B cell (primary cell): Measurements from ENCODE around the gene ORMDL1. TPM values are rescaled to one million over a fixed set of nuclear protein-coding genes. Genes with fewer than 3 reads are reported as not detected.

Source experiments
- ATAC-seq: fragments of 200-7000 bp; cut with Tn5 transposase; one replicate; pipeline ENCODE4 v1.10.0; 2021; ENCODE audit warnings: low read depth, mild to moderate bottlenecking, moderate number of reproducible peaks, moderate library complexity
- CTCF ChIA-PET: fragments of 350-600 bp; sonication (Branson Sonifier 250); formaldehyde crosslinking; loops from one replicate; lab custom pipeline; 2021; ENCODE audit warnings: antibody characterized with exemption, inconsistent platforms; lab: Charles Lee
- POLR2A ChIA-PET: fragments of 350-600 bp; sonication (Branson Sonifier 250); formaldehyde crosslinking; loops from one replicate; lab custom pipeline; 2021; ENCODE audit warnings: antibody characterized with exemption; lab: Charles Lee
- DNase-seq: peaks from one replicate; pipeline ENCODE4 v3.0.0; 2013
- H2AFZ ChIP-seq: 2 replicates; pipeline ENCODE4 v1.6.1; 2012; ENCODE audit warnings: mild to moderate bottlenecking, low read depth, low read length; ENCODE audit not compliant: insufficient read depth, poor library complexity, severe bottlenecking
- H3K27ac ChIP-seq, 2 donors: 1 replicate in 1 of 2; 2 replicates in 1 of 2; pipeline ENCODE4 v1.5.1; 2012 to 2013; ENCODE audit warnings: low read length in 2 of 2, mild to moderate bottlenecking in 2 of 2, moderate library complexity in 1 of 2
- H3K27me3 ChIP-seq, 4 experiments: fragments of 200-600 bp in 1 of 4; sonication (generic) in 1 of 4; replicated peaks in 1 of 4; 1 replicate in 2 of 4; 2 replicates in 2 of 4; pipeline versions ENCODE4 v1.6.1 to v1.7.0; 2013 to 2016; ENCODE audit warnings: low read length in 3 of 4, mild to moderate bottlenecking in 2 of 4, mixed read lengths in 1 of 4, moderate library complexity in 1 of 4; ENCODE audit not compliant: insufficient read depth in 4 of 4, control insufficient read depth in 3 of 4; ENCODE audit errors: control extremely low read depth in 1 of 4
- H3K36me3 ChIP-seq, 2 experiments: replicated peaks in 1 of 2; 1 replicate in 1 of 2; 2 replicates in 1 of 2; pipeline versions ENCODE4 v1.6.1 to v1.7.1; 2013; ENCODE audit warnings: low read length in 1 of 2; ENCODE audit not compliant: insufficient read depth in 2 of 2, control insufficient read depth in 1 of 2; ENCODE audit errors: control extremely low read depth in 1 of 2, extremely low read depth in 1 of 2
- H3K4me1 ChIP-seq, 2 donors: fragments of 200-600 bp in 1 of 2; sonication (generic) in 1 of 2; 1 replicate in 1 of 2; 2 replicates in 1 of 2; pipeline versions ENCODE4 v1.5.1 to v1.6.1; 2013 to 2017; ENCODE audit warnings: low read length in 2 of 2; ENCODE audit not compliant: control insufficient read depth in 2 of 2, insufficient read depth in 2 of 2
- H3K4me2 ChIP-seq: replicated peaks from 2 replicates; pipeline ENCODE3; 2012; ENCODE audit warnings: mild to moderate bottlenecking, low read depth, low read length; ENCODE audit not compliant: poor library complexity, severe bottlenecking
- H3K4me3 ChIP-seq, 5 experiments: fragments of 200-600 bp in 1 of 5; sonication (generic) in 1 of 5; 1 replicate in 3 of 5; 2 replicates in 2 of 5; pipeline versions ENCODE4 v1.5.1 to v1.7.0; 2011 to 2016; ENCODE audit warnings: low read length in 4 of 5, mild to moderate bottlenecking in 4 of 5, low read depth in 2 of 5, control low read depth in 1 of 5, moderate library complexity in 1 of 5; ENCODE audit not compliant: insufficient read depth in 1 of 5; ENCODE audit errors: control extremely low read depth in 1 of 5, extremely low read depth in 1 of 5
- H3K79me2 ChIP-seq: fragments of 200-600 bp; sonication (generic); one replicate; pipeline ENCODE4 v1.6.0; 2016; ENCODE audit warnings: low read length; ENCODE audit not compliant: control insufficient read depth, insufficient read depth
- H3K9ac ChIP-seq: fragments of 200-600 bp; sonication (generic); 2 replicates; pipeline ENCODE4 v1.6.1; 2017; ENCODE audit warnings: mild to moderate bottlenecking, low read length, moderate library complexity
- H3K9me3 ChIP-seq, 3 donors: one replicate each; pipeline versions ENCODE4 v1.6.1 to v1.7.1; 2013; ENCODE audit warnings: low read length in 2 of 3; ENCODE audit not compliant: control insufficient read depth in 2 of 3, insufficient read depth in 1 of 3; ENCODE audit errors: control extremely low read depth in 1 of 3
- H4K20me1 ChIP-seq: 2 replicates; pipeline ENCODE4 v1.6.0; 2012; ENCODE audit warnings: mild to moderate bottlenecking, low read length; ENCODE audit not compliant: insufficient read depth, control insufficient read depth, poor library complexity, severe bottlenecking
- H3K27ac Mint-ChIP-seq: one replicate; pipeline ENCODE4 v1.8.0; 2021; ENCODE audit warnings: mixed read lengths
- H3K27me3 Mint-ChIP-seq: one replicate; pipeline ENCODE4 v1.8.0; 2021; ENCODE audit warnings: mixed read lengths
- H3K4me1 Mint-ChIP-seq: one replicate; pipeline ENCODE4 v1.8.0; 2021; ENCODE audit warnings: mixed read lengths
- H3K4me3 Mint-ChIP-seq: one replicate; pipeline ENCODE4 v1.8.0; 2021; ENCODE audit warnings: mixed read lengths
- H3K9me3 Mint-ChIP-seq: one replicate; pipeline ENCODE4 v1.8.0; 2022; ENCODE audit warnings: mixed read lengths; ENCODE audit not compliant: insufficient read depth
- CTCF ChIP-seq: fragments of 200-600 bp; IDR thresholded peaks from one replicate; pipeline ENCODE4 v1.8.0; 2022; ENCODE audit warnings: antibody characterized with exemption, mild to moderate bottlenecking
- EZH2 ChIP-seq: IDR thresholded peaks from 2 replicates; pipeline ENCODE4 v1.6.1; 2012; ENCODE audit warnings: borderline replicate concordance, low read depth, mild to moderate bottlenecking, moderate library complexity, low read length; ENCODE audit not compliant: insufficient read depth, poor library complexity, severe bottlenecking
- WGBS: methylation state at CpG from one replicate; pipeline ENCODE4 v1.1.5; 2013; ENCODE audit warnings: missing lambda C conversion rate; ENCODE audit not compliant: insufficient coverage; 5-methylcytosine and 5-hydroxymethylcytosine counted together
- intact Hi-C: fragments of 100-400 bp; cut with micrococcal nuclease; formaldehyde crosslinking; loops from one replicate; pipeline ENCODE4 v1.10.0; 2022
- polyA minus RNA-seq: library from RNA; depleted of rRNA, polyadenylated mRNA; stranded (reverse); fragments of >200 nt; gene quantifications from 2 replicates; pipeline ENCODE4 v1.2.3, GENCODE V29; 2012
- polyA plus RNA-seq: library from polyadenylated mRNA; depleted of rRNA; stranded (reverse); fragments of >200 nt; gene quantifications from 2 replicates; pipeline ENCODE4 v1.2.3, GENCODE V29; 2012
- total RNA-seq, 2 donors: library from RNA; stranded (reverse); fragments of 120-200 nt in 1 of 2; gene quantifications; 1 replicate in 1 of 2; 2 replicates in 1 of 2; pipeline versions ENCODE4 v1.2.3 to v1.2.4, GENCODE V29; 2013 to 2022

ORMDL1 gene
- total RNA-seq = 166 and 170 TPM in 2 replicates
- total RNA-seq (2013) = 133 TPM
- polyA plus RNA-seq = 138 and 162 TPM in 2 replicates
- polyA minus RNA-seq = 20.0 and 33.5 TPM in 2 replicates

- ChIA-PET CTCF (interaction anchor here (1.0 to 4.0 kb wide), 3 partner anchors 12 to 32 kb away, joined by 3 to 28 read pairs (median 3); partner anchors contain the start of gene OSGEPL1), POLR2A (interaction anchor here (1.3 to 2.2 kb wide), 2 partner anchors 22 to 864 kb away, joined by 6 to 32 read pairs; partner anchors contain the start of genes NAB1 and OSGEPL1)
- H3K9me3 ChIP-seq = no peaks in the 10 kb centered on the region
- H3K4me2 ChIP-seq = peak within 1 kb of the TSS; percentile 75
- Mint-ChIP-seq H3K27ac (peak within 1 kb of the TSS; percentile 98), H3K9me3 (no peaks in the 10 kb centered on the region), H3K4me1 (peaks cover 42% of the 10 kb centered on the region), H3K4me3 (peak within 1 kb of the TSS; percentile 96), H3K27me3 (no peaks in the 10 kb centered on the region)
- no peaks in the 10 kb centered on the region for H3K27me3 ChIP-seq
- H3K27ac ChIP-seq = peak within 1 kb of the TSS; percentile 83 to 84
- intact Hi-C loops = loop anchor here (1.0 to 10.0 kb wide), 9 partner anchors 22 to 1893 kb away; partner anchors contain the start of genes ANKAR, ASNSD1, GLS and HIBCH
- WGBS = under 1% methylated on average over 94 of the region's 96 CpGs
- TF ChIP-seq EZH2 = no peak
- no peak for TF ChIP-seq CTCF
- no peaks in the 10 kb centered on the region for H4K20me1 ChIP-seq
- peaks cover 12 to 23% of the 10 kb centered on the region in 2 experiments for H3K36me3 ChIP-seq
- H3K79me2 ChIP-seq = peaks cover 77% of the 10 kb centered on the region
- H3K4me1 ChIP-seq = peaks cover 14 to 21% of the 10 kb centered on the region in 2 donors
- ATAC-seq = peak; percentile 90
- H2AFZ ChIP-seq = peak within 1 kb of the TSS; percentile 88
- H3K9ac ChIP-seq = peak within 1 kb of the TSS; percentile 76
- H3K4me3 ChIP-seq = peak within 1 kb of the TSS; percentile 66 to 96 (median 79)
- peak; percentile 98 for DNase-seq
These were observed at the start of gene ORMDL1, which contains the start of gene PMS1 for GRCh38 chr2:189783927-189784867. TSS of gene ORMDL1 (minus strand) at chr2:189784339. CDS start at chr2:189782595, 1,744 bp downstream. TSS of gene PMS1 (plus strand) at chr2:189784450. CDS start at chr2:189791810, 7,360 bp downstream.
